Measurements from ENCODE around the gene SLC8A1.

GRCh38 chr2:40384233-40384632 is 67.7 kb downstream of the SLC8A1 start:
- TF ChIP-seq CTCF (IDR thresholded peaks at IDR 0.05) (no peak), EP300 (IDR thresholded peaks at IDR 0.05) (no peak)

Data from upper lobe of left lung (tissue), 4 donors.